ENCODE data around the gene FOXJ2.
"Not testable (repeated sequence)": the region's sequence is repeated elsewhere in the genome, so short reads cannot be mapped to it uniquely, and the experiment has no call there.

FOXJ2 gene

DNA sequence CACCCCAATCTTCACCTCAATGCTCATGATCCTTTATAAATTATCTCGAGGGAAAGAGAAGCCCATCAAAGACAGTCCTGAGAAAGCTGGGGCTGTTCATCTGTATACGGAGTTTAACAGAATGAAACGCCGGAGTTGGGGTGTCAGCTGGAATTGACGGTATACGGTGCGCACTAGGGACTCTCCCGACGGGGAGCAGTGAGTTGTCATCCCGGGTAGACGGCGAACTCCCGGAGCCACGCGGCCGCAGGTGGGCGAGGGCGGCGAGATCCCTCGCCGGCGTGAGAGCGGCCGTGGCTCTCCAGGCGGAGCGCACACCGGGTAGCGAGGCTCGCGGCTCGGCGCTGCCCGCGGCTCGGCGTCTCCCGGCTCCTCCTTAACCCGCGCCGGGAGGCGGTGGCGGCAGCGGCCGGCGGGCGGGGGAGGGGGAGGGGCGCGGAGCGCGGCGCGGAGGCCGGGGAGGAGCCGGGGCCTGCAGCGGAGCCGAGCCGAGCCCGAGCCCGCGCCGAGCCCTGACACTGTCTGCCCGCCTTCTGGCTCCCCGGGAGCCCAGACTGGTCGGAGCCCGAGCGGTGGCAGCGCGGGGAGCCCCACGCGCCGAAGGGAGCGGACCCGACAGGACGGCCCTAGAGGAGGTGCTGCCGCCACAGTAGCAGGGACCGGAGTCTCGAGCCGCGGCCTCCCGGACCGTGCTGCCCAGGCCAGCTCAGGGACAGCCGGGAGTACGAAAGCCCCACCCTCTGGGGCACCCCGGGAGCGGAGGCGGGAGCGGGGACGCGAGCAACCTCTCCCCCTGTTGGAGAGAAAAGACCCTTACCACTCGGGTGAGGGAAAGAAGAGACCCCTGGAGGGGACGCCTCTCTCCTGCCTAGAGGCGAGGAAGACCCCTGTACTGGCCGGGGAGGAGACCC is at the start of gene FOXJ2:
TSS of gene FOXJ2 (plus strand) at position 475 of the 911 bp plus-strand sequence. CDS start 7,117 bp downstream, outside the sequence.
- H3K4me1 Mint-ChIP-seq = peaks cover 54% of the 10 kb centered on the region
- no peaks in the 10 kb centered on the region for H3K27me3 Mint-ChIP-seq
- H3K27ac Mint-ChIP-seq = peak within 1 kb of the TSS; percentile 81
- H3K9me3 Mint-ChIP-seq = no peaks in the 10 kb centered on the region
- peak; percentile 86 for DNase-seq
- peaks cover 10% of the 10 kb centered on the region for H3K36me3 Mint-ChIP-seq
- peak within 1 kb of the TSS; percentile 82 for H3K4me3 Mint-ChIP-seq
- CTCF ChIA-PET = interaction anchor here (1.1 to 2.7 kb wide), 2 partner anchors 10 to 45 kb away, joined by 3 to 9 read pairs; no protein-coding TSS in a partner anchor

- H3K4me3 Mint-ChIP-seq, H3K27me3 Mint-ChIP-seq, H3K27ac Mint-ChIP-seq, H3K9me3 Mint-ChIP-seq, H3K36me3 Mint-ChIP-seq, DNase-seq: not testable (repeated sequence)
- CTCF ChIA-PET = interaction anchor here (1.0 kb wide), 1 partner anchor 50 kb away, joined by 3 read pairs; no protein-coding TSS in a partner anchor
- peaks cover 16% of the 10 kb centered on the region for H3K4me1 Mint-ChIP-seq
These were observed 49.5 kb upstream of the FOXJ2 start for GRCh38 chr12:7983019-7983418.

- H3K4me3 Mint-ChIP-seq, H3K36me3 Mint-ChIP-seq, H3K27me3 Mint-ChIP-seq, DNase-seq, H3K9me3 Mint-ChIP-seq, H3K27ac Mint-ChIP-seq: not testable (repeated sequence)
- CTCF ChIA-PET = interaction anchor here (1.1 kb wide), 1 partner anchor 50 kb away, joined by 5 read pairs; no protein-coding TSS in a partner anchor
- peaks cover 16% of the 10 kb centered on the region for H3K4me1 Mint-ChIP-seq
These were observed 49.1 kb upstream of the FOXJ2 start for GRCh38 chr12:7983460-7983859.

DNA sequence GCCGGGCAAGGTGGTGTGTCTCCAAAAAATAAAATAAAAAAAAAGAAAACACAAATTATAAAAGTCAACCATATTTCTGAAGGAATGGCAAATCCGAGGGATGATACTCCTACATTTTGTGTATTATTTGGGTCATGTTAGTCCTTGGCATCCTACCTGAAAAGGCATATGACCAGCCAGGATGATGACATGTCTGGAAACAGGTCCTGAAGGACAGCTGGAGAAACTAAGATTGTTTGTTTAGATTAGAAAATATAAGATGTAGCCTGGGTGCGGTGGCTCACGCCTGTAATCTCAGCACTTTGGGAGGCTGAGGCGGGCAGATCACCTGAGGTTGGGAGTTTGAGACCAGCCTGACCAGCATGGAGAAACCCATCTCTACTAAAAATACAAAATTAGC is 47.6 kb upstream of the FOXJ2 start:
- no peak overlapping the region for H3K27ac Mint-ChIP-seq
- no peaks in the 10 kb centered on the region for H3K36me3 Mint-ChIP-seq
- DNase-seq = no peak
- peaks cover 28% of the 10 kb centered on the region for H3K4me1 Mint-ChIP-seq
- no peaks in the 10 kb centered on the region for H3K27me3 Mint-ChIP-seq
- H3K4me3 Mint-ChIP-seq = no peak overlapping the region
- H3K9me3 Mint-ChIP-seq = no peaks in the 10 kb centered on the region
- CTCF ChIA-PET = no interaction called here

- H3K4me3 Mint-ChIP-seq = no peak overlapping the region
- H3K36me3 Mint-ChIP-seq = peaks cover 1% of the 10 kb centered on the region
- no peaks in the 10 kb centered on the region for H3K9me3 Mint-ChIP-seq
- H3K4me1 Mint-ChIP-seq = peaks cover 36% of the 10 kb centered on the region
- CTCF ChIA-PET = interaction anchor here (0.6 to 0.7 kb wide), 3 partner anchors 18 to 150 kb away, joined by 3 read pairs; no protein-coding TSS in a partner anchor
- no peak for DNase-seq
- no peak overlapping the region for H3K27ac Mint-ChIP-seq
- H3K27me3 Mint-ChIP-seq = no peaks in the 10 kb centered on the region
These were observed 46.6 kb upstream of the FOXJ2 start for GRCh38 chr12:7985802-7986418.

GRCh38 chr12:7989827-7990491 is 42.6 kb upstream of the FOXJ2 start:
- Mint-ChIP-seq H3K27ac (peak overlapping the region; percentile 89), H3K4me1 (peaks cover 48% of the 10 kb centered on the region), H3K27me3 (no peaks in the 10 kb centered on the region), H3K9me3 (no peaks in the 10 kb centered on the region), H3K36me3 (peaks cover 1% of the 10 kb centered on the region), H3K4me3 (peak overlapping the region; percentile 14)
- CTCF ChIA-PET = interaction anchor here (2.2 to 4.7 kb wide), 2 partner anchors 29 to 56 kb away, joined by 9 to 42 read pairs; partner anchors contain the start of gene SLC2A3
- peak; percentile 79 for DNase-seq

- Mint-ChIP-seq H3K27ac (peak overlapping the region; percentile 6), H3K4me1 (peaks cover 48% of the 10 kb centered on the region), H3K9me3 (no peaks in the 10 kb centered on the region), H3K27me3 (no peaks in the 10 kb centered on the region), H3K4me3 (no peak overlapping the region), H3K36me3 (peaks cover 1% of the 10 kb centered on the region)
- CTCF ChIA-PET = interaction anchor here (2.2 to 5.4 kb wide), 5 partner anchors 31 to 132 kb away, joined by 9 to 86 read pairs (median 38); partner anchors contain the start of gene SLC2A3
- DNase-seq = no peak
These were observed 41.0 kb upstream of the FOXJ2 start for GRCh38 chr12:7991535-7991934.

GRCh38 chr12:7994731-7995205 is 37.7 kb upstream of the FOXJ2 start:
- Mint-ChIP-seq H3K27me3 (peaks cover 3% of the 10 kb centered on the region), H3K27ac (no peak overlapping the region), H3K36me3 (peaks cover 1% of the 10 kb centered on the region), H3K4me3 (no peak overlapping the region), H3K9me3 (peaks cover 10% of the 10 kb centered on the region), H3K4me1 (peaks cover 29% of the 10 kb centered on the region)
- CTCF ChIA-PET = interaction anchor here (0.6 to 5.4 kb wide), 16 partner anchors 21 to 163 kb away, joined by 3 to 86 read pairs (median 4); partner anchors contain the start of gene SLC2A3
- DNase-seq = no peak

- Mint-ChIP-seq H3K4me3 (no peak overlapping the region), H3K4me1 (peaks cover 23% of the 10 kb centered on the region), H3K27me3 (peaks cover 3% of the 10 kb centered on the region), H3K27ac (no peak overlapping the region), H3K9me3 (peaks cover 10% of the 10 kb centered on the region), H3K36me3 (peaks cover 1% of the 10 kb centered on the region)
- DNase-seq = peak; percentile 88
- CTCF ChIA-PET = interaction anchor here (0.6 to 5.4 kb wide), 16 partner anchors 22 to 163 kb away, joined by 3 to 86 read pairs (median 4); partner anchors contain the start of gene SLC2A3
These were observed 37.1 kb upstream of the FOXJ2 start for GRCh38 chr12:7995266-7995963.

DNA sequence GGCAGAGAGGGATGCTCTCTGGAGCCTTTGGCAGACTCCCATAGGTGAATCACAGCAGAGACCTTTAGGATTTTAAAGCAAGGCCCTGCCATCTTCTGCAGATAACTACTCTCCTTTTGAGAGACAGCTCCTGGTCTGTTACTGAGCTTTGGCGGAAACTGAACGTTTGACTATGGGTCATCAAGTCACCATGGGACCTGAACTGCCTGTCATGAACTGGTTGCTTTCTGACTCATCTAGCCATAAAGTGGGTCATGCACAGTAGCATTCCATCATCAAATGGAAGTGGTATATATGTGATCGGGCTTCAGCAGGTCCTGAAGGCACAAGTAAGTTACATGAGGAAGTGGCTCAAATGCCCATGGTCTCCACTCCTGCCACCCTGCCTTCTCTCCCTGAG is 31.7 kb upstream of the FOXJ2 start:
- H3K4me1 Mint-ChIP-seq, H3K36me3 Mint-ChIP-seq, CTCF ChIA-PET, DNase-seq, H3K4me3 Mint-ChIP-seq, H3K27ac Mint-ChIP-seq, H3K9me3 Mint-ChIP-seq, H3K27me3 Mint-ChIP-seq: not testable (repeated sequence)

DNA sequence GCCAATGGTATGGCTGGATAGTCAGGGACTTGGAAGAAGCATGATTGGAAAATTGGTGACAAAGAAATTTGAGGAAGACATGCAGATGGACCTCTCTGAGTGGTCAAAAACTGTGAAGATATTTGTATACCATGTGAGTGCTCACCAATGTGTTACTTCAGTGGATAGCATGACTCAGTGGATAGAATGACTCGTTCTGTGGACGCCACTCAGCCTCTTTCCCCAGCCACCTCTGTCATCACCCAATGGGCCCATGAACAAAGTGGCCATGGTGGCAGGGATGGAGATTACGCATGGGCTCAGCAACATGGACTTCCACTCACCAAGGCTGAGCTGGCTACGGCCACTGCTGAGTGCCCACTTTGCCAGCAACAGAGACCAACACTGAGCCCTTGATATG is 31.0 kb upstream of the FOXJ2 start:
- H3K4me3 Mint-ChIP-seq, H3K27ac Mint-ChIP-seq, H3K9me3 Mint-ChIP-seq, CTCF ChIA-PET, DNase-seq, H3K27me3 Mint-ChIP-seq, H3K36me3 Mint-ChIP-seq, H3K4me1 Mint-ChIP-seq: not testable (repeated sequence)

DNA sequence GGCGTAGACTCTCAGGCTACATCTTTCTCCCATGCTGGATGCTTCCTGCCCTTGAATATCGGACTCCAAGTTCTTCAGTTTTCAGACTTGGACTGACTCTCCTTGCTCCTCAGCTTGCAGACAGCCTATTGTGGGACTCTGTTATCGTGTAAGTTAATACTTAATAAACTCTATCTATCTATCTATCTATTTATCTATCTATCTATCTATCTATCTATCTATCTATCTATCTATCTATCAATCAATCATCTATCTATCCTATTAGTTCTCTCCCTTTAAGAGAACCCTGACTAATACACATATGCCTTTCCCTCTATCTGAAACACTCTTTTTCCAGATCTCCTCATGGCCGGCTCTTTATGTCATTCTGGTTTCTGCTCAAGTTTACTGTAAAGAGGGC is 27.6 kb upstream of the FOXJ2 start:
- H3K9me3 Mint-ChIP-seq, H3K36me3 Mint-ChIP-seq, CTCF ChIA-PET, H3K27me3 Mint-ChIP-seq, H3K4me1 Mint-ChIP-seq, DNase-seq, H3K27ac Mint-ChIP-seq, H3K4me3 Mint-ChIP-seq: not testable (repeated sequence)

DNA sequence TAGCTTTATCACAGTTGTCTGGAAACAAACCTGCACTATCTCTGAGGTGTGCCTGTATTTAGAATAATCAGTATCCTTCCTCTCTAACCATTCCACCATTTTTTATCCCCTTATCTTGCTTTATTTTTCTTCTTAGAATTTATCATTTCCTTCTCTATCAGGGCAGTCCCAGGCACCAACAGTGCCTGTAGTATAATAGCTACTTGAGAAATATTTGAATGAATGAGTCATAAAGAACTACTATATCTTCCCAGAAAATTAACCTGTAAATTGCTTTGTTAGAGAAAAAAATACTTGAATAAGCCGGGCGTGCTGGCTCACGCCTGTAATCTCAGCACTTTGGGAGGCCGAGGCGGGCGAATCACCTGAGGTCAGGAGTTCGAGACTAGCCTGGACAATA is 21.2 kb upstream of the FOXJ2 start:
- Mint-ChIP-seq H3K4me1 (no peaks in the 10 kb centered on the region), H3K36me3 (no peaks in the 10 kb centered on the region), H3K9me3 (no peaks in the 10 kb centered on the region), H3K4me3 (no peak overlapping the region), H3K27me3 (peaks cover 28% of the 10 kb centered on the region), H3K27ac (no peak overlapping the region)
- CTCF ChIA-PET = no interaction called here
- no peak for DNase-seq
